K562 (cell line): ENCODE measurements around the gene TBXAS1. TPM values are rescaled to one million over a fixed set of nuclear protein-coding genes. Genes with fewer than 3 reads are reported as not detected.

Experiments used
- ETV6 ChIP-seq, 3 experiments: fragments of 150-350 bp in 1 of 3; sonication (generic) in 1 of 3; formaldehyde crosslinking in 1 of 3; IDR thresholded peaks; 2 replicates each; pipeline versions ENCODE4 v1.6.1 to v1.8.0; 2014 to 2022; ENCODE audit warnings: borderline replicate concordance in 2 of 3, low read depth in 2 of 3, antibody characterized with exemption in 1 of 3, low read length in 1 of 3, mild to moderate bottlenecking in 1 of 3, missing genetic modification reagents in 1 of 3
- ZBTB40 ChIP-seq, 2 experiments: fragments of 450-650 bp in 1 of 2; sonication (generic) in 1 of 2; formaldehyde crosslinking in 1 of 2; IDR thresholded peaks; 2 replicates each; pipeline versions ENCODE4 v1.7.1 to v1.9.0; 2016 to 2022; ENCODE audit warnings: inconsistent platforms in 1 of 2, mild to moderate bottlenecking in 1 of 2, missing genetic modification reagents in 1 of 2
- polyA plus RNA-seq, 8 experiments: library from polyadenylated mRNA; depleted of rRNA in 4 of 8; stranded (reverse) in 5 of 8; unstranded in 3 of 8; fragments of >200 nt; fragmentation: Nextera tagmentation in 2 of 8; fragmentation: Illumina TruSeq in 1 of 8; extraction: Ambion mirVana in 2 of 8; extraction: Trizol in 1 of 8; gene quantifications; 2 replicates each; pipeline versions ENCODE4 v1.2.1 to v1.2.3, GENCODE V29; 2011 to 2014; ENCODE audit warnings: inconsistent platforms in 1 of 8, missing spikeins in 1 of 8
- total RNA-seq, 7 experiments: library from RNA; depleted of rRNA in 6 of 7; stranded (reverse); fragments of >200 nt in 6 of 7; fragmentation: Illumina TruSeq in 2 of 7; extraction: Trizol in 2 of 7; gene quantifications; 2 replicates each; pipeline versions ENCODE4 v1.2.1 to v1.2.3, GENCODE V29; 2011 to 2021; ENCODE audit warnings: low replicate concordance in 1 of 7

Gene TBXAS1
- total and polyA plus RNA-seq, 9 of the 15 experiments (the other 6 are each of a cell fraction or from before 2014, with no cell fraction given) = 1.1 to 8.3 (median 1.9) TPM

GRCh38 chr7:139916717-139917395 is 87.8 kb downstream of the TBXAS1 start (continued):
- TF ChIP-seq ZBTB40 (IDR thresholded peaks at IDR 0.05) (no peak), ZBTB40 (CRISPR knock-in tag; IDR thresholded peaks at IDR 0.05) (no peak), ETV6 (IDR thresholded peaks at IDR 0.05; ENCODE audit: borderline replicate concordance in 1 of 2, low read depth in 2 of 2, low read length in 1 of 2) (no peak), ETV6 (CRISPR knock-in tag; IDR thresholded peaks at IDR 0.05; ENCODE audit: borderline replicate concordance) (no peak; the same call in 1 of the 2 replicates)
